ENCODE results near the gene TRIB2.

TRIB2 gene

GRCh38 chr2:12721566-12722446, 5.1 kb downstream of the TRIB2 start:
- no peak for DNase-seq

GRCh38 chr2:12722447-12723316, 5.9 kb downstream of the TRIB2 start:
- no peak for DNase-seq

- no peak for DNase-seq
These were observed 7.2 kb downstream of the TRIB2 start for GRCh38 chr2:12723736-12724463.

GRCh38 chr2:12725233-12726187, 8.8 kb downstream of the TRIB2 start:
- no peak for DNase-seq

DNA sequence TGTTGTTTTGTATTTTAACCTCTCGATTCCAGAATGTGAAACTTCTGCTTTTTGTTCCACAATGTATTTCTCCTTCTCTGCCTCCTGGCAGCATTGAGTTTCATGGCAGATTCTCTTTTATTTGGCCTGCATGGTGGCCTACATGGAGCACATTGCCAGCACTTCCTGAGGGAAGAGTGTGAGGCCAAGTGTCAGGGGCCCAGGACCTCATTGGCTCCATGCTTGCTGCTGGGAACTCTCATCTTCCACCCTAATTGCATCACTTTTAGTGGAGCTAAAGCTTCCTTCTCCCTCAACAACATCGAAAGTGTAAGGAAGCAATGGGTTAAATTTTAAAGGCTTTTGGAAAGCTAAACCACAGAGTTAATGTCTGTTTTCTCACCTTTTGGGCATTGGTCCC, 9.5 kb downstream of the TRIB2 start:
- no peak for DNase-seq

GRCh38 chr2:12727065-12727464, 10.3 kb downstream of the TRIB2 start:
- DNase-seq = no peak

DNA sequence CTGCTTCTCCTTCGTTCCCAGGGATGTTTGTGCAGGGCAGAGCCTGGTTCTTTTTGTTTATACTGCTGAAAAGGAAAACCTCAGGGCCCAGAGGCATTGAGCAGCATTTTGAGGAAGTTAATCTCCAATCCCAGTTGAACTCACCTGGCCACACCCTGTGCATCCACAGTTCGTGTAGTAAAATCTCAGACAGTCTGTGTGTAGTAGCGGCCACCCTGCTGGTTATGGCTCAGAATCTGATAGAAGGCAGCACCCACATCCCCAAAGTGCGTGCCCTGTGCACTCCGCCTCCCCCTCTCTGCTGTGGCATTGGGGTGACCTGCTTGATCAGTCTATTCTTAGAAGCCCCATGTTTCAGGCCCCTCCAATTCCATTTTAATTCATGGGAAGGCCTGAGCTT, 10.9 kb downstream of the TRIB2 start:
- no peak for DNase-seq

GRCh38 chr2:12728221-12728777, 11.6 kb downstream of the TRIB2 start:
- DNase-seq = peak; percentile 57

- no peak for DNase-seq
These were observed 13.5 kb downstream of the TRIB2 start for GRCh38 chr2:12730265-12730664.

DNA sequence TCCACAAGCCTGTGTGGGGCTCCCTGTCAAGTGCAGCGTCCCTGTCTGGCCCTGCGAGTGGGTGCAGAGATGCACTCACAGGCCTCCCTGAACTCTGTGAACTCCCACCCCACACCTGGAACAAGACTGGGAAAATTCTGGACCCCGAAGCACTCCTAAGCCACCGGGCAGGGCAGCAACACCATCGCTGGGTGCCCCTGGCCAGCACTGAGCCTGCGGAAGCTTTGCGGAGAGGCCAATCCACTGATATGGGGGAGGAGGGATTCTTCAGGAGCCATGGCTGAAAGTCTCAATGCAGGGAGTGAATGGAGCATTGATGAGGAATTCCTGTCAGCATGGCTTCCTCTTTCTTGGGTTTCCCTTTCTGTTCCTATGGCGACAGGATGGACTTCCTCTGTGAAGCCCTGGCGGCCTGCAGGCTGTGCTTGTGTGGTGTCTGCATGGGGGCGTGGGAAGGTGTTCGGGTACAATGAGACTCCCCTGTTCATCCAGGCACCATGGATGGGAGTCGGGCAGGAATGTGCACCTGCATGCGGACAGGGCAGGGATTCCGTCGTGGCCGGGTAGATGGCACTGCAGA, 15.1 kb downstream of the TRIB2 start:
- DNase-seq = no peak

DNA sequence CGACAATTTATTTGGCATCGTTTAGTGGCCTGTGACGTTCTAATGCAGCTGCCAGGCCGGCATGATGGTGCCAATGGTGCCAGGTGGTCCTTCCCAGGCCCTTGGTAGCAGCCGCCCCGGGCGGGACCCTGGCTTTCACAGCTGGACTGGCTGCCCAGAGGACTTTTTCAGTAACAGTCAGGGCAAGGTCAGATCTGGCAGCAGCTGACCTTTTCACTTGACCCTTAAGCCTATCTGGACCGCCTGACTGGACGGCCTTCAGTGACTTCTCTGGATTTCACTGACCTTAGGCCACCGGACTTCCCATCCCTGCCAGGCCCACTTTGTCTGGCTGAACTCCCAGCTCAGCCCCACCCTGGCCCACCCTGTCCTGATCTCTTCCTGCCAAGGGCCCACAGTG, 15.9 kb downstream of the TRIB2 start:
- no peak for DNase-seq

- no peak for DNase-seq
These were observed 17.1 kb downstream of the TRIB2 start for GRCh38 chr2:12733846-12734245.

GRCh38 chr2:12734914-12735654, 18.3 kb downstream of the TRIB2 start:
- no peak for DNase-seq

- no peak for DNase-seq
These were observed 20.6 kb downstream of the TRIB2 start for GRCh38 chr2:12737297-12737696.

GRCh38 chr2:12737738-12738485, 21.2 kb downstream of the TRIB2 start:
- DNase-seq = no peak

- DNase-seq = no peak
These were observed 23.1 kb downstream of the TRIB2 start for GRCh38 chr2:12739721-12740254.

DNA sequence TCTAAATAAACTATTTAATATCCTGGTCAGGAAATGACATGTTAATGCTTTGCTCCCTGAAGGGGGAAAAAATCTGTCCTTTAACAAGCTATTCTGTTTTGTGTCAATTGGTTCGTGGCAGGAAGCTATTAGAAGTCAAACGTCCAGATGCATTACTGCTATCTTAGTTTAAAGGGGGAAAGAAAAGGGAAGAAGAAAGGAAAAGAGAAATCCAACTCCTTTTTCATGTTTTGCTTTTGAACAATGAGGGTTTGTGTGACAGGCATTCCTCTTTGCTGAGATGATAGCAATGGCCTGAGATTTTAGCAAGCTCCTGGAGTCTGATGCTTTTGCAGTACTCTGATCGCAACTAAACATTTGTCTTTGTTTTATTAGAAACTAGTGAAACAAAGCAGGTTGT, 24.6 kb downstream of the TRIB2 start:
- DNase-seq = no peak

- DNase-seq = no peak
These were observed 26.2 kb downstream of the TRIB2 start for GRCh38 chr2:12742891-12743290.

GRCh38 chr2:12750166-12750905, 33.6 kb downstream of the TRIB2 start:
- no peak for DNase-seq
